Prostate gland (tissue), 2 donors: ENCODE data around the gene CHD5.
A peak's percentile ranks its signal among the peaks of the same experiment; 100 is the strongest.

Experiments
- POLR2A ChIP-seq: fragments of 450-650 bp; IDR thresholded peaks from one replicate; pipeline ENCODE4 v1.6.1; 2016; ENCODE audit warnings: antibody characterized with exemption, mild to moderate bottlenecking
- POLR2AphosphoS5 ChIP-seq: sonication (generic); formaldehyde crosslinking; IDR thresholded peaks from one replicate; pipeline ENCODE4 v1.6.1; 2017; ENCODE audit warnings: antibody characterized with exemption
- TF ChIP-seq, protein P1 (sequence below), 4 experiments: fragments of 200-600 bp in 2 of 4; fragments of 450-650 bp in 2 of 4; sonication (generic) in 2 of 4; IDR thresholded peaks; 1 replicate in 3 of 4; 2 replicates in 1 of 4; pipeline ENCODE4 v1.5.1; 2016 to 2019; ENCODE audit warnings: antibody characterized with exemption in 4 of 4, mild to moderate bottlenecking in 2 of 4, moderate library complexity in 2 of 4

- TF ChIP-seq POLR2A (peak; percentile 10), POLR2AphosphoS5 (peak; percentile 31)
- TF ChIP-seq, protein P1, sequence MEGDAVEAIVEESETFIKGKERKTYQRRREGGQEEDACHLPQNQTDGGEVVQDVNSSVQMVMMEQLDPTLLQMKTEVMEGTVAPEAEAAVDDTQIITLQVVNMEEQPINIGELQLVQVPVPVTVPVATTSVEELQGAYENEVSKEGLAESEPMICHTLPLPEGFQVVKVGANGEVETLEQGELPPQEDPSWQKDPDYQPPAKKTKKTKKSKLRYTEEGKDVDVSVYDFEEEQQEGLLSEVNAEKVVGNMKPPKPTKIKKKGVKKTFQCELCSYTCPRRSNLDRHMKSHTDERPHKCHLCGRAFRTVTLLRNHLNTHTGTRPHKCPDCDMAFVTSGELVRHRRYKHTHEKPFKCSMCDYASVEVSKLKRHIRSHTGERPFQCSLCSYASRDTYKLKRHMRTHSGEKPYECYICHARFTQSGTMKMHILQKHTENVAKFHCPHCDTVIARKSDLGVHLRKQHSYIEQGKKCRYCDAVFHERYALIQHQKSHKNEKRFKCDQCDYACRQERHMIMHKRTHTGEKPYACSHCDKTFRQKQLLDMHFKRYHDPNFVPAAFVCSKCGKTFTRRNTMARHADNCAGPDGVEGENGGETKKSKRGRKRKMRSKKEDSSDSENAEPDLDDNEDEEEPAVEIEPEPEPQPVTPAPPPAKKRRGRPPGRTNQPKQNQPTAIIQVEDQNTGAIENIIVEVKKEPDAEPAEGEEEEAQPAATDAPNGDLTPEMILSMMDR (IDR thresholded peaks at IDR 0.05) = no peak
Measured at GRCh38 chr1:6220236-6220635, 40.1 kb upstream of the CHD5 start.
